ENCODE data around the gene TP53BP2. TPM values are rescaled to one million over a fixed set of nuclear protein-coding genes. Genes with fewer than 3 reads are reported as not detected.

The TP53BP2 gene
- total and polyA plus RNA-seq, 4 donors: 3.9 to 26.8 (median 13.0) TPM

GRCh38 chr1:223765036-223765718 lies 80.6 kb downstream of the TP53BP2 start:
- H3K4me1 ChIP-seq (ENCODE audit: control insufficient read depth in 4 of 4, insufficient read depth in 4 of 4, low read length in 3 of 4): no peaks in the 10 kb centered on the region
- 81% methylated on average over 9 of the region's 9 CpGs for WGBS
- no peak overlapping the region for H3K4me3 ChIP-seq (ENCODE audit: low read depth in 1 of 3, low read length in 3 of 3)
- H3K9me3 ChIP-seq (ENCODE audit: control insufficient read depth in 4 of 4, low read length in 3 of 4): no peaks in the 10 kb centered on the region
- DNase-seq (ENCODE audit: low spot score): no peak
- H3K27me3 ChIP-seq (ENCODE audit: control insufficient read depth in 4 of 4, insufficient read depth in 4 of 4, low read length in 3 of 4): no peaks in the 10 kb centered on the region
- H3K36me3 ChIP-seq (ENCODE audit: control insufficient read depth in 4 of 4, insufficient read depth in 3 of 4, low read depth in 1 of 4, low read length in 3 of 4): peaks cover 0 to 3% (median under 1%) of the 10 kb centered on the region in 4 donors
- no peak overlapping the region for H3K27ac ChIP-seq (ENCODE audit: low read depth in 1 of 2, low read length in 2 of 2)
- TF ChIP-seq CTCF (IDR thresholded peaks at IDR 0.05; ENCODE audit: low read depth, low read length, missing input control) (no peak), GABPA (IDR thresholded peaks at IDR 0.05 in 1 of 2, conservative IDR thresholded peaks at IDR 0.05 in 1 of 2) (no peak), NR2F2 (IDR thresholded peaks at IDR 0.05) (no peak), EGR1 (IDR thresholded peaks at IDR 0.05; ENCODE audit: low read depth in 2 of 2) (no peak), HNF4A (conservative IDR thresholded peaks at IDR 0.05) (no peak), SP1 (IDR thresholded peaks at IDR 0.05) (no peak), HNF4G (IDR thresholded peaks at IDR 0.05) (no peak), RXRA (IDR thresholded peaks at IDR 0.05) (no peak), ZBTB33 (IDR thresholded peaks at IDR 0.05) (no peak), FOXA2 (IDR thresholded peaks at IDR 0.05) (no peak), TAF1 (conservative IDR thresholded peaks at IDR 0.05) (no peak), FOXA1 (IDR thresholded peaks at IDR 0.05) (no peak), JUND (IDR thresholded peaks at IDR 0.05) (no peak), RAD21 (IDR thresholded peaks at IDR 0.05) (no peak), YY1 (IDR thresholded peaks at IDR 0.05) (no peak), REST (IDR thresholded peaks at IDR 0.05) (no peak), MAX (IDR thresholded peaks at IDR 0.05) (no peak), ATF3 (IDR thresholded peaks at IDR 0.05) (no peak)
- H3K9ac ChIP-seq (ENCODE audit: low read depth in 1 of 2, low read length in 2 of 2): no peak overlapping the region

All from liver (tissue), 9 donors.